Measurements from ENCODE around the gene NIF3L1.

DNA sequence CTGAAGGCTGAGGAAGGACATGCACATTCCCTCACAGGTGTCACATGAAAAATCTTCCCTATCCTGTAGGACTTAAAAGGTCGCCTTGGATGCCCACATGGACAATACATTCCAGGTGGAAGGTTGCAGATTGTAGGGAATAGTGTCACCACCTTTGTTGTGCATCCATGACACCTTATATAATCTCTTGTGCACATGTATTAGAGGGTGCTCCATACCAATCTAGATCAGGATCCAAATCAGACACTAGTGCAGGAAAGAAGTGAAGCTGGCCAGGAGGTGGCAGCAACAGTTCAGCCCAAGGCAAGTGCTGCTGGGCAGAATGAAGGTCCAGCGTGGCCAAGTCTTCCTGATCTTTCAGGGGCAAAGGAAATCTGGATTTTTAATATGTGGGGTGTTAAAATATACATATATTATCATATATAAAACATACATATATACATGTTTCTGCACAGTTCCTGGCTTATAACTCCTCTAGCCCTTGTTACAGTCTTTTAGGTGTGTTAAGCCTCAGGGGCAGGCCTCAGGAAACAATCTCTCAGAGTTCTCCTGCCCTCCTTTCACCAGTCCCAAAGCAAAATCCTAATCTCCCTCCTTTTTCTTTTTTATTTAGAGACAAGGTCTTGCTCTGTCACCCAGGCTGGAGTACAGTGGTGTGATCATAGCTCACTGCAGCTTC lies 16.6 kb downstream of the NIF3L1 start:
- TF ChIP-seq, protein P1, sequence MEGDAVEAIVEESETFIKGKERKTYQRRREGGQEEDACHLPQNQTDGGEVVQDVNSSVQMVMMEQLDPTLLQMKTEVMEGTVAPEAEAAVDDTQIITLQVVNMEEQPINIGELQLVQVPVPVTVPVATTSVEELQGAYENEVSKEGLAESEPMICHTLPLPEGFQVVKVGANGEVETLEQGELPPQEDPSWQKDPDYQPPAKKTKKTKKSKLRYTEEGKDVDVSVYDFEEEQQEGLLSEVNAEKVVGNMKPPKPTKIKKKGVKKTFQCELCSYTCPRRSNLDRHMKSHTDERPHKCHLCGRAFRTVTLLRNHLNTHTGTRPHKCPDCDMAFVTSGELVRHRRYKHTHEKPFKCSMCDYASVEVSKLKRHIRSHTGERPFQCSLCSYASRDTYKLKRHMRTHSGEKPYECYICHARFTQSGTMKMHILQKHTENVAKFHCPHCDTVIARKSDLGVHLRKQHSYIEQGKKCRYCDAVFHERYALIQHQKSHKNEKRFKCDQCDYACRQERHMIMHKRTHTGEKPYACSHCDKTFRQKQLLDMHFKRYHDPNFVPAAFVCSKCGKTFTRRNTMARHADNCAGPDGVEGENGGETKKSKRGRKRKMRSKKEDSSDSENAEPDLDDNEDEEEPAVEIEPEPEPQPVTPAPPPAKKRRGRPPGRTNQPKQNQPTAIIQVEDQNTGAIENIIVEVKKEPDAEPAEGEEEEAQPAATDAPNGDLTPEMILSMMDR (IDR thresholded peaks at IDR 0.05; ENCODE audit: borderline replicate concordance, extremely low read depth, low read length, poor library complexity, severe bottlenecking) = peak; percentile 78
- TF ChIP-seq EZH2 (IDR thresholded peaks at IDR 0.05; ENCODE audit: borderline replicate concordance, low read depth, low read length, severe bottlenecking) = no peak
